SK-N-SH (cell line): Measurements from ENCODE around the gene CDCP2.

ENCODE experiments used
- CHD2 ChIP-seq: fragments of 150-350 bp; IDR thresholded peaks from 2 replicates; pipeline ENCODE4 v1.6.1; 2018; ENCODE audit warnings: low read length; ENCODE audit not compliant: partially characterized antibody
- CTCF ChIP-seq: fragments of 200-600 bp; sonication (generic); IDR thresholded peaks from 2 replicates; pipeline ENCODE4 v1.6.1; 2017; ENCODE audit warnings: antibody characterized with exemption, mild to moderate bottlenecking, moderate library complexity
- EP300 ChIP-seq, 2 experiments: IDR thresholded peaks; 2 replicates each; pipeline versions ENCODE4 v1.4.0 to v1.6.1; 2012; ENCODE audit warnings: borderline replicate concordance in 1 of 2, low read depth in 1 of 2, low read length in 1 of 2
- FOXM1 ChIP-seq: IDR thresholded peaks from 2 replicates; pipeline ENCODE4 v1.4.0; 2012; ENCODE audit warnings: low read depth, mild to moderate bottlenecking
- IRF3 ChIP-seq: fragments of 150-350 bp; IDR thresholded peaks from 2 replicates; pipeline ENCODE4 v1.6.1; 2016; ENCODE audit warnings: mild to moderate bottlenecking, low read depth, low read length
- MAX ChIP-seq: IDR thresholded peaks from 2 replicates; pipeline ENCODE4 v1.4.0; 2012; ENCODE audit warnings: low read depth
- NRF1 ChIP-seq: IDR thresholded peaks from 2 replicates; pipeline ENCODE4 v1.6.1; 2012; ENCODE audit warnings: low read depth, mild to moderate bottlenecking, low read length
- POLR2AphosphoS5 ChIP-seq: IDR thresholded peaks from 2 replicates; pipeline ENCODE4 v1.6.1; 2012; ENCODE audit warnings: low read depth, low read length
- RXRA ChIP-seq: IDR thresholded peaks from 2 replicates; pipeline ENCODE4 v1.4.0; 2012; ENCODE audit warnings: low read depth, mild to moderate bottlenecking, borderline replicate concordance
- SMC3 ChIP-seq: IDR thresholded peaks from 2 replicates; pipeline ENCODE4 v1.6.1; 2012; ENCODE audit warnings: low read depth, low read length, improper control_type of control experiment
- TAF1 ChIP-seq: IDR thresholded peaks from 2 replicates; pipeline ENCODE4 v1.6.1; 2012; ENCODE audit warnings: low read depth, mild to moderate bottlenecking, low read length, moderate library complexity, borderline replicate concordance
- USF1 ChIP-seq: IDR thresholded peaks from 2 replicates; pipeline ENCODE4 v1.4.0; 2012; ENCODE audit warnings: low read depth, borderline replicate concordance
- YY1 ChIP-seq: IDR thresholded peaks from 2 replicates; pipeline ENCODE4 v1.4.0; 2012; ENCODE audit warnings: low read depth, mild to moderate bottlenecking
- ZBTB33 ChIP-seq: IDR thresholded peaks from 2 replicates; pipeline ENCODE4 v1.4.0; 2012; ENCODE audit warnings: low read depth, borderline replicate concordance

- TF ChIP-seq CTCF (no peak), USF1 (no peak), IRF3 (no peak), YY1 (no peak), FOXM1 (no peak), MAX (no peak), RXRA (no peak), CHD2 (no peak), POLR2AphosphoS5 (no peak), NRF1 (no peak), EP300 (IDR thresholded peaks at IDR 0.05; ENCODE audit: borderline replicate concordance in 1 of 2, low read depth in 1 of 2, low read length in 1 of 2) (no peak), TAF1 (no peak), SMC3 (no peak), ZBTB33 (no peak)
Observed at GRCh38 chr1:54137534-54138061, 15.2 kb downstream of the CDCP2 start.
